OCI-LY1 (cell line): ENCODE results near the gene FARSB.

Experiments
- H2AFZ ChIP-seq: fragments of 200-600 bp; sonication (generic), shearing (Covaris generic); 2 replicates; pipeline ENCODE4 v1.6.0; 2014; ENCODE audit warnings: antibody characterized with exemption, mild to moderate bottlenecking, low read length
- H3F3A ChIP-seq: fragments of 200-600 bp; sonication (generic), shearing (Covaris generic); 2 replicates; pipeline ENCODE4 v1.6.0; 2014; ENCODE audit warnings: mild to moderate bottlenecking, antibody characterized with exemption, low read length, moderate library complexity; ENCODE audit not compliant: insufficient read depth
- H3K27ac ChIP-seq: fragments of 200-600 bp; sonication (generic); 2 replicates; pipeline ENCODE4 v1.5.1; 2014; ENCODE audit warnings: low read length, mixed run types, mild to moderate bottlenecking, low read depth; ENCODE audit not compliant: poor library complexity, severe bottlenecking
- H3K27me3 ChIP-seq: fragments of 200-600 bp; sonication (generic); 2 replicates; pipeline ENCODE4 v1.6.0; 2014; ENCODE audit warnings: antibody characterized with exemption, mild to moderate bottlenecking, low read length, moderate library complexity; ENCODE audit not compliant: insufficient read depth
- H3K36me3 ChIP-seq: fragments of 200-600 bp; sonication (generic); 2 replicates; pipeline ENCODE4 v1.6.1; 2014; ENCODE audit warnings: mild to moderate bottlenecking, antibody characterized with exemption, low read length, moderate library complexity, mixed read lengths; ENCODE audit not compliant: insufficient read depth
- H3K4me1 ChIP-seq: fragments of 200-600 bp; sonication (generic); 2 replicates; pipeline ENCODE4 v1.5.1; 2014; ENCODE audit warnings: mild to moderate bottlenecking, low read length, moderate library complexity; ENCODE audit not compliant: insufficient read depth, severe bottlenecking
- H3K4me2 ChIP-seq: fragments of 200-600 bp; sonication (generic), shearing (Covaris generic); 2 replicates; pipeline ENCODE4 v1.6.1; 2014; ENCODE audit warnings: low read length
- H3K4me3 ChIP-seq: fragments of 200-600 bp; sonication (generic); 2 replicates; pipeline ENCODE4 v1.5.1; 2014; ENCODE audit warnings: low read length, low read depth, mild to moderate bottlenecking, mixed read lengths; ENCODE audit not compliant: poor library complexity, severe bottlenecking
- H3K79me2 ChIP-seq: fragments of 200-600 bp; shearing (Covaris generic); 2 replicates; pipeline ENCODE4 v1.6.1; 2016; ENCODE audit warnings: mixed run types, low read length, mixed read lengths; ENCODE audit not compliant: insufficient read depth
- H3K9ac ChIP-seq: fragments of 200-600 bp; sonication (generic), shearing (Covaris generic); 2 replicates; pipeline ENCODE4 v1.6.1; 2014; ENCODE audit warnings: mild to moderate bottlenecking, low read length, mixed read lengths
- H3K9me2 ChIP-seq: fragments of 200-600 bp; sonication (generic), shearing (Covaris generic); 2 replicates; pipeline ENCODE4 v1.6.1; 2014; ENCODE audit warnings: low read depth, mild to moderate bottlenecking, low read length, mixed read lengths
- H3K9me3 ChIP-seq: fragments of 200-600 bp; shearing (Covaris generic); 2 replicates; pipeline ENCODE4 v1.6.1; 2014; ENCODE audit warnings: low read length, mixed read lengths
- H4K20me1 ChIP-seq: fragments of 200-600 bp; sonication (generic), shearing (Covaris generic); 2 replicates; pipeline ENCODE4 v1.6.0; 2016; ENCODE audit warnings: mild to moderate bottlenecking, low read length; ENCODE audit not compliant: insufficient read depth
- EZH2 ChIP-seq: fragments of 200-600 bp; sonication (generic), shearing (Covaris generic); IDR thresholded peaks from 2 replicates; pipeline ENCODE4 v1.8.0; 2017; ENCODE audit warnings: borderline replicate concordance, mixed run types, mild to moderate bottlenecking, antibody characterized with exemption, low read length, moderate library complexity, mixed read lengths
- TF ChIP-seq, protein P1 (sequence below): fragments of 200-600 bp; sonication (generic), shearing (Covaris generic); IDR thresholded peaks from 2 replicates; pipeline ENCODE4 v1.5.1; 2017; ENCODE audit warnings: mild to moderate bottlenecking, antibody characterized with exemption, low read length, moderate library complexity, mixed read lengths

The FARSB gene

GRCh38 chr2:222637067-222637466, 18.8 kb downstream of the FARSB start:
- no peaks in the 10 kb centered on the region for H3K9me3 ChIP-seq
- H3K4me2 ChIP-seq = no peak overlapping the region
- no peak overlapping the region for H3K9ac ChIP-seq
- H3K36me3 ChIP-seq = peaks cover 95% of the 10 kb centered on the region
- H3F3A ChIP-seq = 0 out of 2 replicates have a peak, but pooled peaks cover 3% of the 10 kb centered on the region
- H3K27ac ChIP-seq = no peak overlapping the region
- H3K4me1 ChIP-seq = no peaks in the 10 kb centered on the region
- H2AFZ ChIP-seq = no peak overlapping the region
- H4K20me1 ChIP-seq = no peaks in the 10 kb centered on the region
- H3K9me2 ChIP-seq = no peaks in the 10 kb centered on the region
- H3K27me3 ChIP-seq = no peaks in the 10 kb centered on the region
- no peak overlapping the region for H3K4me3 ChIP-seq
- no peaks in the 10 kb centered on the region for H3K79me2 ChIP-seq
- TF ChIP-seq, protein P1, sequence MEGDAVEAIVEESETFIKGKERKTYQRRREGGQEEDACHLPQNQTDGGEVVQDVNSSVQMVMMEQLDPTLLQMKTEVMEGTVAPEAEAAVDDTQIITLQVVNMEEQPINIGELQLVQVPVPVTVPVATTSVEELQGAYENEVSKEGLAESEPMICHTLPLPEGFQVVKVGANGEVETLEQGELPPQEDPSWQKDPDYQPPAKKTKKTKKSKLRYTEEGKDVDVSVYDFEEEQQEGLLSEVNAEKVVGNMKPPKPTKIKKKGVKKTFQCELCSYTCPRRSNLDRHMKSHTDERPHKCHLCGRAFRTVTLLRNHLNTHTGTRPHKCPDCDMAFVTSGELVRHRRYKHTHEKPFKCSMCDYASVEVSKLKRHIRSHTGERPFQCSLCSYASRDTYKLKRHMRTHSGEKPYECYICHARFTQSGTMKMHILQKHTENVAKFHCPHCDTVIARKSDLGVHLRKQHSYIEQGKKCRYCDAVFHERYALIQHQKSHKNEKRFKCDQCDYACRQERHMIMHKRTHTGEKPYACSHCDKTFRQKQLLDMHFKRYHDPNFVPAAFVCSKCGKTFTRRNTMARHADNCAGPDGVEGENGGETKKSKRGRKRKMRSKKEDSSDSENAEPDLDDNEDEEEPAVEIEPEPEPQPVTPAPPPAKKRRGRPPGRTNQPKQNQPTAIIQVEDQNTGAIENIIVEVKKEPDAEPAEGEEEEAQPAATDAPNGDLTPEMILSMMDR = no peak
- no peak for TF ChIP-seq EZH2

GRCh38 chr2:222635295-222635694, 20.6 kb downstream of the FARSB start:
- peaks cover 97% of the 10 kb centered on the region for H3K36me3 ChIP-seq
- H3K4me1 ChIP-seq = no peaks in the 10 kb centered on the region

GRCh38 chr2:222627764-222628163, 28.1 kb downstream of the FARSB start:
- H2AFZ ChIP-seq = no peak overlapping the region
- H3K4me2 ChIP-seq = no peak overlapping the region
- peaks cover 94% of the 10 kb centered on the region for H3K36me3 ChIP-seq
- no peaks in the 10 kb centered on the region for H4K20me1 ChIP-seq
- no peaks in the 10 kb centered on the region for H3K9me2 ChIP-seq
- H3K79me2 ChIP-seq = no peaks in the 10 kb centered on the region
- no peaks in the 10 kb centered on the region for H3F3A ChIP-seq
- TF ChIP-seq, protein P1 = no peak
- TF ChIP-seq EZH2 = no peak
- H3K4me1 ChIP-seq = no peaks in the 10 kb centered on the region
- no peak overlapping the region for H3K9ac ChIP-seq
- no peak overlapping the region for H3K27ac ChIP-seq
- no peak overlapping the region for H3K4me3 ChIP-seq
- no peaks in the 10 kb centered on the region for H3K27me3 ChIP-seq
- H3K9me3 ChIP-seq = no peaks in the 10 kb centered on the region

More at GRCh38 chr2:222635295-222635694, 20.6 kb downstream of the FARSB start:
- Histone ChIP-seq H3K9me2 (no peaks in the 10 kb centered on the region), H3K9me3 (no peaks in the 10 kb centered on the region), H3F3A (0 out of 2 replicates have a peak, but pooled peaks cover 3% of the 10 kb centered on the region), H3K27ac (no peak overlapping the region), H3K9ac (no peak overlapping the region), H3K79me2 (no peaks in the 10 kb centered on the region), H2AFZ (no peak overlapping the region), H3K27me3 (no peaks in the 10 kb centered on the region), H3K4me2 (no peak overlapping the region), H4K20me1 (no peaks in the 10 kb centered on the region), H3K4me3 (no peak overlapping the region)
- TF ChIP-seq, protein P1 = no peak
